HS-27A (cell line): Measurements from ENCODE around the gene CTDSP1.

ENCODE experiments used
- DNase-seq: peaks from one replicate; pipeline ENCODE4 v3.0.0-alpha.2; 2012; ENCODE audit warnings: low read depth, missing footprints

Gene CTDSP1

DNA sequence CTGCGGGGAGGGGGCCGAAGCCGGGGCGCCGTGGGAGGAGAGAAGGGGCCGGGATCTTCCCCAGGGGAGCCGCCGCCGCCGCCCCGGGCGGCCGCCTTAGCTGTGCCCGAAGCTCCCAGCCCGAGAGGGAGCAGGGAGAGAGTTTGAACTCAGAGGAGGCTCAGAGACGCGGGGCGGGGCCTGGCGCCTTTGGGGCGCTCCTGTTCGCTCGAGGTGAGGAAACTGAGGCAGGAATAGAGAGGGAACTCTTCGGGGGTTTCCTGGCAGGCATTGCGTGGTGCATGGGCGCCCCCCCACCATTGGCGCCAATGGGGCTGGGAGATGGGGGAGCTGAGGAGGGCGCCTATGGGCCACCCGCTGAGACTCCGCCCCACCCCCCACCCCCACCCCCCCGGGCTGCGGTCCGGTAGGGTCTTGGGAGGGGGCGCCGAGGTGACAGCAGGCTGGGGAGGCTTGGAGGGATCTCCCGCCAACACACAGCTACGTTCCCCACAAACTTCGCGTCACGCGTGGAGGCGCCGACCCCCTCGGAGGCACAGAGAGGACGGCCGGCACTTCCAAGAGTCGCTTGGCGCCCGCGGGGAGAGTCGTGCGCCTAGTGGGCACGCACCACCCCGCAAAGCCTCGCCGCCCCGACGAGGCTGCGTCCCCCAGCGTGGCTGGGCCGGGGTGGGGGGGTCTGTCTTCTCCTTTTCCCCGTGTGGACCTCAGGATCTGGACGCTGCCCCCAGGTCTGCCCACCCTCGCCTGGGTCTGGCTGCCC lies 680 bp downstream of the CTDSP1 start:
- DNase-seq, result no peak

DNA sequence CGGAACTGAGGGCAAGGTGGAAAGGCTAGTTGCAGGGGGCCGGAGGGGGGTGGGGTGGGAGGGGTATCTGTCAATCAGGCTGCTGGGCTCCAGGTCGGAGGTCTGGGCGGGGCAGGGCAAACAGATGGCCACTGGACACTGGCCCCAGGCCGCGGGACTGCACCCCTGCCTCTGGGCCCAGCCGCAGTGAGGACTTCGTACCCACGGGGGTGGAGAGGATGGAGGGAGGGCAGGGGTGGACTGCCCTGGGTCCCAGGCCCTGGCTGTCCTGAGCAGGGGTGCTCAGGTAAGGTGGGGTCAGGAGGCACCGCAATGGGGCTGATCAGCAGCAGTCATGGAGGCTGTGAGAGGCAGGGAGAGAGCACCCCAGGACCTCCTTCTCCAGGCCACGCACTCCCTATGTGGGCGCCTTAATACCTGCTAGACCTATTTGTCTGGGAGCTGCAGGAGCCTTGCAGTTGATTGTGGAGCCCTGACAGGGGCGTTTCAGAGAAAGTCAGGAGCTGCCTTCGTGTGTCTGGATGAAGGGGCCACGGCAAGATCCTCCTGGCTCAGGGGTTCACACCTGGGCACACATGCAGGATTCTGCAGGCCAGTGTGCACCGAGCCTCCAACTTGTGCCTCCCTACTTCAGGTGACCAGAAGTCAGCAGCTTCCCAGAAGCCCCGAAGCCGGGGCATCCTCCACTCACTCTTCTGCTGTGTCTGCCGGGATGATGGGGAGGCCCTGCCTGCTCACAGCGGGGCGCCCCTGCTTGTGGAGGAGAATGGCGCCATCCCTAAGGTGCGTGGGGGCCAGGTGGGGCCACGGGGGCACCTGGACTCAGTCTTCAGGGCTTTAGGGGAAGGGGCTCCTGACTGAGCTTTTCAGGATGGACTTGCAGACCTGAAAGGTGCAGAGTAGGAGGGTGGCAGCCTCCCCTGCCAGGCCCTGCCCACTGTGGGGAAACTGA lies 1.5 kb downstream of the CTDSP1 start:
- DNase-seq, result no peak

DNA sequence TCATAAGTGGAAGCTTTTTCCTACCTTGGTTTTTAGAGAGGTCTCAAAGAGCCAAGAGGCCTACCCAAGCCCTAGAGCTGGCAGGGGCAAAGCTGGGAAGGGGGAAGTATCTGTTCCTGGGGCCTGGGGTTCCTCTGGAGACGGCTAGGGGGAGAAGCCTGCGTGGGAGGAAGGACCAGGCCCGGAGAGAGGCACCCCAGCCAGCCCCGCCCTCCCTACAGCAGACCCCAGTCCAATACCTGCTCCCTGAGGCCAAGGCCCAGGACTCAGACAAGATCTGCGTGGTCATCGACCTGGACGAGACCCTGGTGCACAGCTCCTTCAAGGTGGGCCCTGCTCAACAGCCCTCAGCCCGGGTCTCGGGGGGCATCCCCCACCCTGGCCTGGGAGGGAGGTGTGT lies 2.2 kb downstream of the CTDSP1 start:
- no peak for DNase-seq

DNA sequence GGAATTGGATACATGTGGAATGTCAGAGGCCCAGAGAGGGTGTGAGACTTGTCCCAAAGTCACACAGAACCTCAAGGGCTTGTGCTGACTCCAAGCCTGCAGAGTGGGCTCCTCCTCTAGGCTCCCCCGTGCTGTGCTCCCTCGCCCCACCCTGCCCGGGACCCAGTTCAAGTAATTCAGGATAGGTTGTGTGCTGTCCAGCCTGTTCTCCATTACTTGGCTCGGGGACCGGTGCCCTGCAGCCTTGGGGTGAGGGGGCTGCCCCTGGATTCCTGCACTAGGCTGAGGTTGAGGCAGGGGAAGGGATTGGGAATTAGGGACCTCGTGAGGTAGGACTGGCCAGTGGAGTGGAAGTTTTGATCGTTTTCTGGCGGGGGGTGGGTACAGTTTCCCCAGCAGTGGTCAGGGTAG lies 2.8 kb downstream of the CTDSP1 start:
- DNase-seq, result no peak

DNA sequence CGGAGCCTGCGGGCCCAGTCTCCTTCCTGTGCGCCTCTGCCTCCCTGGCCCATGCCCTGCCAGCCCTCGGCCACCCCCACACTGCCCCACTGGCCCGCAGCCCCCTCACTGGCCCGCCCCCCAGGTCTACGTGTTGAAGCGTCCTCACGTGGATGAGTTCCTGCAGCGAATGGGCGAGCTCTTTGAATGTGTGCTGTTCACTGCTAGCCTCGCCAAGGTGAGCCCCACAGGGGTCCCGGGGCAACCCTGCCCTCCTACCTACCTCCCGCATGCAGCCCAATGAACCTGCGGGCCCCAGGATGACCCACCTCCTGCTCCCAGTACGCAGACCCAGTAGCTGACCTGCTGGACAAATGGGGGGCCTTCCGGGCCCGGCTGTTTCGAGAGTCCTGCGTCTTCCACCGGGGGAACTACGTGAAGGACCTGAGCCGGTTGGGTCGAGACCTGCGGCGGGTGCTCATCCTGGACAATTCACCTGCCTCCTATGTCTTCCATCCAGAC lies 3.3 kb downstream of the CTDSP1 start:
- DNase-seq, result no peak

DNA sequence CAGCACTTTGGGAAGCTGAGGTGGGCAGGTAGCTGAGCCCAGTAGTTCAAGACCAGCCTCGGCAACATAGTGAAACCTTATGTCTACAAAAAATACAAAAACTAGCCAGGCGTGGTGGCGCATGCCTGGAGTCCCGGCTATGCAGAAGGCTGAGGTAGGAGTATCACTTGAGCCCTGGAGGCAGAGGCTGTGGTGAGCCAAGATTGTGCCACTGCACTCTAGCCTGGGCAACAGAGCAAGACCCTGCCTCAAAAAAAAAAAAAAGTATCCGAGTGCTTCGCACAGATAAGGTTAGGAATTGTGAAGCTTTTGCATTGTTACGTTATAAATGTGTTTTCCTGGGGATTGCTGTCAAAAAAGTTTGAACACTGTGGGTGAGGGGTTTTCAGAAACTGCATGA lies 4.1 kb downstream of the CTDSP1 start:
- DNase-seq, result no peak

DNA sequence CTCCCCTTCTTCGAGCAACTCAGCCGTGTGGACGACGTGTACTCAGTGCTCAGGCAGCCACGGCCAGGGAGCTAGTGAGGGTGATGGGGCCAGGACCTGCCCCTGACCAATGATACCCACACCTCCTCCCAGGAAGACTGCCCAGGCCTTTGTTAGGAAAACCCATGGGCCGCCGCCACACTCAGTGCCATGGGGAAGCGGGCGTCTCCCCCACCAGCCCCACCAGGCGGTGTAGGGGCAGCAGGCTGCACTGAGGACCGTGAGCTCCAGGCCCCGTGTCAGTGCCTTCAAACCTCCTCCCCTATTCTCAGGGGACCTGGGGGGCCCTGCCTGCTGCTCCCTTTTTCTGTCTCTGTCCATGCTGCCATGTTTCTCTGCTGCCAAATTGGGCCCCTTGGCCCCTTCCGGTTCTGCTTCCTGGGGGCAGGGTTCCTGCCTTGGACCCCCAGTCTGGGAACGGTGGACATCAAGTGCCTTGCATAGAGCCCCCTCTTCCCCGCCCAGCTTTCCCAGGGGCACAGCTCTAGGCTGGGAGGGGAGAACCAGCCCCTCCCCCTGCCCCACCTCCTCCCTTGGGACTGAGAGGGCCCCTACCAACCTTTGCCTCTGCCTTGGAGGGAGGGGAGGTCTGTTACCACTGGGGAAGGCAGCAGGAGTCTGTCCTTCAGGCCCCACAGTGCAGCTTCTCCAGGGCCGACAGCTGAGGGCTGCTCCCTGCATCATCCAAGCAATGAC lies 4.8 kb downstream of the CTDSP1 start:
- no peak for DNase-seq

DNA sequence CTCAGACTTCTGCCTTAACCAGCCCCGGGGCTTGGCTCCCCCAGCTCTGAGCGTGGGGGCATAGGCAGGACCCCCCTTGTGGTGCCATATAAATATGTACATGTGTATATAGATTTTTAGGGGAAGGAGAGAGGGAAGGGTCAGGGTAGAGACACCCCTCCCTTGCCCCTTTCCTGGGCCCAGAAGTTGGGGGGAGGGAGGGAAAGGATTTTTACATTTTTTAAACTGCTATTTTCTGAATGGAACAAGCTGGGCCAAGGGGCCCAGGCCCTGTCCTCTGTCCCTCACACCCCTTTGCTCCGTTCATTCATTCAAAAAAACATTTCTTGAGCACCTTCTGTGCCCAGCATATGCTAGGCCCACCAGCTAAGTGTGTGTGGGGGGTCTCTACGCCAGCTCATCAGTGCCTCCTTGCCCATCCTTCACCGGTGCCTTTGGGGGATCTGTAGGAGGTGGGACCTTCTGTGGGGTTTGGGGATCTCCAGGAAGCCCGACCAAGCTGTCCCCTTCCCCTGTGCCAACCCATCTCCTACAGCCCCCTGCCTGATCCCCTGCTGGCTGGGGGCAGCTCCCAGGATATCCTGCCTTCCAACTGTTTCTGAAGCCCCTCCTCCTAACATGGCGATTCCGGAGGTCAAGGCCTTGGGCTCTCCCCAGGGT lies 5.5 kb downstream of the CTDSP1 start:
- DNase-seq, result no peak

DNA sequence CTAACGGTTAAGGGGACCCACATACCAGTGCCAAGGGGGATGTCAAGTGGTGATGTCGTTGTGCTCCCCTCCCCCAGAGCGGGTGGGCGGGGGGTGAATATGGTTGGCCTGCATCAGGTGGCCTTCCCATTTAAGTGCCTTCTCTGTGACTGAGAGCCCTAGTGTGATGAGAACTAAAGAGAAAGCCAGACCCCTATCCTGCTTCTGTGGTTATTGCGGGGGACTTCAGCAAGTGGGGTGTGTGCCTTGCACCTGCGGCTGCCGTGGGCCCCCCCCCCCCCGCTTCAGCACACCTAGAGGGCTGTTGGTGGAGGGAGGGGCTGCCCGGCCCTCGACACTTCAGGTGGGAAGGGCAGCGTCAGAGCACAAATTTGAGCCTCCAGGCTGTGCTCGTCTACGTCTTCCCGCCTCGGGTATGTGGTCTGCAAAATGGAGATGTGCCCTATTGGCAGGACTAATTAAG lies 6.1 kb downstream of the CTDSP1 start:
- no peak for DNase-seq

DNA sequence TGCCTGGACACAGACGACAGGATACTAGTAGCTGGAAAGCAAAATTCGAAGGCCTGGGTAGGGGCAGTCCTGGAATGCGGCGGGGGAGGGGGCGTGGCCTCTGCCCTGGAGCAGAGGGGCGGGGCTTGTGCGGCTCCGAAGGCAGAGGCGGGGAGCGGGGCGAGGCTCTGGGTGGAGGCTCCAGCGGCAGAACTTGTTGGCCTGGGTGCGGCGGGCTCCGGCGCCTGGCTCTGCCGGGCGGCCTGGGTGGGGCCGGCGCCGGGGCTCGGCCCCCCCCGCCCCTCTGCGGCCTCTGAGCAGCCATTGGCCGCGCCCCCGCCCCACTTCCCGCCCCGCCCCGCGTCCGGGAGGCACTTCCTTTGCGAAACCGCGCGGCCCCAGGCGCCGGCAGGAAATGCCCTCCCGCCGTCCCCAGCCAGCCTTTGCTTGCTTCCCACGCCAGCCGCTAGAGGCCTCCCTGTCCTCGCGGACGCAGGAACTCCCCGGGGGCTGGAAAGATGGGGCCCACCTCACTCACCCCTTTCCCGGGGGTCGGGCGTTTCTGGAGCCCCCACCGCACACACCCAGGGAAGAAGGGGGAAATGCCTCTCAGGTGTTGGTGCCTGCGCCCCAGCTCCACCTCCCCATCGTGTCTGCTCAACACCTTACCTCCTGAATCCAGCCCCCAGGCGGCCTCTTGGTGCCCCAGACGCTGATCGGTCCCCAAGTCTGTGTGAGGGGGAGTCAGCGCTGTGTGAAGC lies 6.7 kb downstream of the CTDSP1 start:
- no peak for DNase-seq

DNA sequence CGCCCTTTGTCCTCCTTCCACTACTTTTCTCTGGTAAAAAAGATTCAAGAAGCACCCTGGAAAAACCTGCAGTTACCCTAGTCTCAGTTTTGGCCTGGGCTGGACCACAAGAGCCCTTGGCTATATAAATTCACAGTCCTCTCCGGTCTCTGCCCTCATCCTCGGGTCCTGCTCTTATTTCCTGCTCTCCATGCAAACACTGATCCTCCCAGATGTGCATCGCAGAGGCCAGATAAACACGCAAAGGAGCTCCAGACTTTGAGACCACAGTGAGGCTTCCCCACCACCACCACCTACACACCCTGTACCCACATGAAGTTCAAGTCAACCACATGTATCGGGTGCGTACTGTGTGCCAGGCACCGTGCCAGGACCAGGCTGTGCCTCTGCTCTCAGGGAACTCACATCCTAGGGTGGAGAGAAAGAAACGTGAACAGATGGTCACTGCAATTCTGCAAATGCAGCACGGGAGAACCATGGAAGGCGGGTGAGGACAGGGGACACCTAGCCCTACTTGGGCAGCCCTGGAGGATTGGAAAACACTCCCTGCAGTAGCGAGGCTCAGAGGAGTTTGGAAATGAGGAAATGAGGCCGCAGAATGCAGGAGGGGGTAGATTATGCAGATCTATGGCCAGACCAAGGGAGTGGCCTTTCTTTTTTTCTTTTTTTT lies 7.4 kb downstream of the CTDSP1 start:
- DNase-seq, result no peak

DNA sequence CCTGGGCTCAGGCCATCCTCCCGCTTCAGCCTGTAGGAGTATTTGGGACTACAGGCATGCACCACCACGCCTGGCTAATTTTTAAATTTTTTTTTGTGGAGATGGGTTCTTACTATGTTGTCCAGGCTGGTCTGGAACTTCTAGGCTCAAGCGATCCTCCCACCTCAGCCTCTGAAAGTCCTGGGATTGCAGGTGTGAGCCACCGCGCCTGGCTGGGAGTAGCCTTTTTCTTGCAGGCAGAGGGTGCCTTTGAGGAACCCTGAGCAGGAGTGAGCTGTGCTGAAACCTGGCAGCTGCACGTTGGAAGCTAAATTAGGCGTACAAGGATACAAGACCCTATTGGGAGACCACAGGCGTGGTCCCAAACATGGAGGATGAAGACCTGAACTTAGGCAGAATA lies 8.0 kb downstream of the CTDSP1 start:
- no peak for DNase-seq

DNA sequence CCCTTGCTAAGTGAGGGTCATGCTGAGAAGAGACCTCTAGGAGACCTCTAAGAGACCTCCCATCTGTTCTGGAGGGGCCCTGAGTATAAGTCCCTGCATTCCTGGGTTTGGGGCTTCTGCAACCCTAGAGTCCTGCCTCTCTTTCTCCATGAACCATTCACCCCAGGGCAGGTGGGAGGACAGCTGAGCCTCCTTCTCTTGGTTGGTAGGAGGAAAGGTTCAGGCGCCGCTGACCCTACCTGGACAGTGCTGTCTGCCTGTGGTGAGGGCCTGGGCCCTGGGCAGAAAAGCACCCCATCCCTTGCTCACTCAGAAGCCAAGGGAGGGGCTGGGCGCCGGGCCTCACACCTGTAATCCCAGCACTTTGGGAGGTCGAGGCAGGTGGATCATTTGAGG lies 18.7 kb downstream of the CTDSP1 start:
- no peak for DNase-seq

DNA sequence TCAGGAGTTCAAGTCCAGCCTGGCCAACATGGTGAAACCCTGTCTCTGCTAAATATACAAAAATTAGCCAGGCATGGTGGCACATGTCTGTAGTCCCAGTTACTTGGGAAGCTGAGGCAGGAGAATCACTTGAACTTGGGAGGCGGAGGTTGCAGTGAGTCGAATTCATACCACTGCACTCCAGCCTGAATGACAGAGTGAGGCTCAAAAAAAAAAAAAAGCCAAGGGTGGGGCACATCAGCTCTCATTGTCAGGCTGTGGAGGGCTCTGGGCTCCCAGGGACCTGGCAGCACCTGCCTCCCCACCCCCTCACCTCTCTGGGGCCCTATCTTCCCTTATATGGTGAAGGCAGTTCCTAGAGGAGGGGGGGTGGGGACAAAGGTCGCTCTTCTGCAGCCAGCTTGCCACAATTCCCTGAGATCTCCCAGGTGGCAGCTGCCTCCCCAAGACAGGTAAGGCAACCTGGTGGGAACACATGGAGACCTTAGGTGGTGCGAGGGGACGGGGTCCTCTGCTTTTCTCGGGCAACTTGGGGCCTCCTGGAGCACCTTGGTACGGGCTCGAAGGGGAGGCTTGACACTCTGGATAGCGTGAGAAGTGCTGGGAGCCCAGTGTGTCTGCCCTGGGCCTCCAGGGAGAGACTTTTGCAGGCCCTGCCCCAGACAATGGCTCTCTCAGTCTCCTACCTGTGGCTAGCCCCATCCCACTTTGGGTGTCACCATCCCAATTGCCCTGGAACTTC lies 19.2 kb downstream of the CTDSP1 start, which contains the start of gene VIL1:
TSS of gene VIL1 (plus strand) at position 407 of the 742 bp plus-strand sequence. CDS start 4,656 bp downstream, outside the sequence.
- DNase-seq, result no peak

DNA sequence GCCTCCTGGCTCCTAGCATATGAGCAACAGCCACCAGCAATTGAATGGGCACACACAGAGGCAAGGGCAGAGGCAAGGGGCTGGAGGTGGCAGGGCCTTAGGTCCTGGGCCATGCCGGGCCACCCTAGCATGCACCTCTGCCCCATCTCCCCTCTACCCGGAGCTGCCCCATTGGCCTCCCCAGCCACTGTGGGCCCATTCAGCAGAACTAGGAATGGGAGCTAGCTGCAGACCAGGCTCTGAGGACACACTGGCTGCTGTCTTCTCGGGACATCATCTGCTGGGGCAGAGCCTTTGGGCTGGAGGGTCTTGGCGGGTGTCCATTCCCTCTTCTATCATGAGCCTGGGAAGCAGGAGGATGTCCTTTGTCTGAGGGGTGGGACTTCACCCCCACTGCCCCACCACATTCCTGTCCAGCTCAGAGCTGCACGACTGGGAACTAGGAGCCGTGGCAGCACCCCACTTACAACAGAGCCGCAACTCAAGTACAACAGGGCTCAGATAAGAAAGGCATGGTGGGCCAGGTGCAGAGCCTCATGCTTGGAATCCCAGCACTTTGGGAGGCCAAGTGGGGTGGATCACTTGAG lies 20.1 kb downstream of the CTDSP1 start:
- DNase-seq, result no peak

DNA sequence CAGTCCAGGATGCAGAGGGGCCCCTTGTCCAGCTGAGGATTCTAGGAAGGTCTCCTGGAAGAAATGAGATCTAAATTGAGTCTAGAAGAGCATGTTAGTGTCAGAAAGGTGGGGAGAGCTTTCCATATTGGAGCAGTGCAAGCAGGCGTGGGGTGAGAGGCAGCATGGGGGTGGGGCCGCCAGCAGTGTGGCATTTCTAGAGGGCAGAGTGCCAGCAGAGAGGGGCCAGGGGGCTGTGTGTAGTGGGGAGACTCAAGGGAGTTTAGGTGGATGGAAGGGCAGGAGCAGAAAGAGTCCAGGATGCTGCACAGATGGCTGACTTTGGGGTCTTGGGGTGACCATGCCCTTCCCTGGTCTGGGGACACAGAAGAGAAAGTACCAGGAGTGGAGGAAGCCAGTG lies 21.4 kb downstream of the CTDSP1 start:
- DNase-seq, result no peak

DNA sequence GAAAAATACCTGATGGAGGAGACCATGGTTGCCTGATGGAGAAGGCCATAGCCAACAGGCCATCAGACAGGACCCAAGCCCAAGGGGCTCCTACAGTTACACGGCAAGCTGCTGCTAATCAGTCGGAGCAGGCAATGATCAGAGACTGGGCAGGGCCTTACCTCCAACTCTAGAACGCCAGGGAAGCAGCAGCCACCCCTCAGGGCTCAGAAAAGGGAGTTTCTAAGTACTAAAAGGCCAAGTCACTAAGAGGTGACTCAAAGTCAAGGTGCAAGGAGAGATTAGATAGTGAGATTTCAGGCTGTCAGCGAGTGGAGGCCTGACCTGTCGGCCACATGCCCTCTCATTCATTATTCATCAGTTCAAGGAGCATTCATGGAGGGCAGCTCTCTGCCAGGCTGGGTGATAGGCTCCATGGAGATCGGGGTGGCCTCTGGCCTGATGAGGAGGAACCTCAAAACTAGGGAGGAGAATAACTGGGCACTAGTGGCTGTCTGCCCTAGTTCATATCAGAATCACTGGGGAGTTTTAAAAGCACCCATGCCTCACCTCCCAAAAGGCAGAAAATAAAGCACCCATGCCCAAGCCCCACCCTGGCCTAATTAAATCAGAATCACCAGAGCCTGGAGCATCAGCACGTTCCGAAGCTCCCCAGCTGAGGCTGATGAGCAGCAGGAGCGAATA lies 22.9 kb downstream of the CTDSP1 start:
- DNase-seq, result no peak

DNA sequence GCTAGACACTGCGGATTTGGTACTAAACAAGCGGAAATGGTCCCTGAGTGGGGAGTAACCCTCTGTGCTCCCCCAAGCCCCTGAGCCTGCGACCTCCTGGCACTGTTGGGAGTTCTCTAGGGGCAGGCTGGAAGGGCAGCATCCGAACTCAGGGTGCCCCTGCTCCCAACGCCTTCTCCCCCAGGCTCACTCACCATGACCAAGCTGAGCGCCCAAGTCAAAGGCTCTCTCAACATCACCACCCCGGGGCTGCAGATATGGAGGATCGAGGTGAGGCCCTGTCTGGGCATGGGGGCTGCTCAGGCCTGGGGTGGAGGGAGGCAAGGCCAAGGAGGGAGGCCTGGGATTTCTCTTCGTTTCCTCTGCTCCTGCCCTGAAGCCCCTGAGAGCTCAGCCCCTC lies 23.9 kb downstream of the CTDSP1 start:
- no peak for DNase-seq

DNA sequence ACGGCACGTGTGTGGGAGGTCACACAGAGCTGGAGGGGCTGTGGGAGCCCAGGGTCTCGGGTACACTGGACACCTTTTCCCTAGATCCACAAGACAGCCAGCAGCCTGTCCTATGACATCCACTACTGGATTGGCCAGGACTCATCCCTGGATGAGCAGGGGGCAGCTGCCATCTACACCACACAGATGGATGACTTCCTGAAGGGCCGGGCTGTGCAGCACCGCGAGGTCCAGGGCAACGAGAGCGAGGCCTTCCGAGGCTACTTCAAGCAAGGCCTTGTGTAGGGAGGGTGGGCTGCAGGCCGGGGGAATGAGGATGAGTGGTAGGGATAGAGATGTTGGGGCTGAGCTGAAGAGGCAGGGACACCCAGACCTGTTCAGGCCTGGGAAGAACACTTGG lies 25.9 kb downstream of the CTDSP1 start:
- DNase-seq, result no peak
